ENCODE measurements around the gene ZNF587. TPM values are rescaled to one million over a fixed set of nuclear protein-coding genes. Genes with fewer than 3 reads are reported as not detected.
"Not testable (repeated sequence)": the region's sequence is repeated elsewhere in the genome, so short reads cannot be mapped to it uniquely, and the experiment has no call there.

ZNF587 gene
- total RNA-seq, 2 donors from 2014 or later, result 18.3 to 29.7 TPM

- no peak overlapping the region for H3K4me3 ChIP-seq
- no peak for ATAC-seq (ENCODE audit: insufficient number of reproducible peaks, low FRiP score, low read depth)
These were observed 42.1 kb upstream of the ZNF587 start for GRCh38 chr19:57807541-57807940.

DNA sequence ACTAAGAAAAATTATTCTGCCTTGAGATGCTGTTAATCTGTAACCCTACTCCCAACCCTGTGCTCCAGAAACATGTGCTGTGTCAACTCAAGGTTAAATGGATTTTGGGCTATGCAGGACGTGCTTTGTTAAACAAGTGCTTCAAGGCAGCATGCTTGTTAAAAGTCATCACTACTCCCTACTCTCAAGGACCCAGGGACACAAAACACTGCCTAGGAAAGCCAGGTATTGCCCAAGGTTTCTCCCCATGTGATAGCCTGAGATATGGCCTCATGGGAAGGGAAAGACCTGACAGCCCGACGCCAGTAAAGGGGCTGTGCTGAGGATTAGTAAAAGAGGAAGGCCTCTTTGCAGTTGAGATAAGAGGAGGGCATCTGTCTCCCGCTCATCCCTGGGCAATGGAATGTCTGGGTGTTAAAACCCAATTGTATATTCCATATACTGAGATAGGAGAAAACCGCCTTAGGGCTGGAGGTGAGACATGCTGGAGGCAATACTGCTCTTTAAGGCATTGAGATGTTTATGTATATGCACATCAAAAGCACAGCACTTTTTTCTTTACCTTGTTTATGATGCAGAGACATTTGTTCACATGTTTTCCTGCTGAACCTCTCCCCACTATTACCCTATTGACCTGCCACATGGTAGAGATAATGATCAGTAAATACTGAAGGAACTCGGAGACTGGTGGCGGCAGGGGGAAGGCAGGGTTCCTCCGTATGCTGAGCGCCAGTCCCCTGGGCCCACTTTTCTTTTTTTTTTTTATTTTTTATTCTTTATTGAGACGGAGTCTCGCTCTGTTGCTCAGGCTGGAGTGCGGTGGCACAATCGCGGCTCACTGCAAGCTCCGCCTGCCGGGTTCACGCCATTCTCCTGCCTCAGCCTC lies 39.0 kb upstream of the ZNF587 start:
- DNase-seq (ENCODE audit: low spot score); H3K9me3 ChIP-seq; H3K27me3 ChIP-seq (replicated peaks; ENCODE audit: insufficient read depth); H3K4me3 ChIP-seq; ATAC-seq (ENCODE audit: insufficient number of reproducible peaks, low FRiP score, low read depth); H3K27ac ChIP-seq: not testable (repeated sequence)
- peaks cover 14% of the 10 kb centered on the region for H3K36me3 ChIP-seq
- H3K4me1 ChIP-seq (ENCODE audit: control insufficient read depth in 1 of 2, low read depth in 2 of 2), result peaks cover 8 to 26% of the 10 kb centered on the region in 2 donors

More at GRCh38 chr19:57807541-57807940, 42.1 kb upstream of the ZNF587 start:
- Histone ChIP-seq H3K4me1 (ENCODE audit: control insufficient read depth in 1 of 2, low read depth in 2 of 2) (peaks cover 8 to 19% of the 10 kb centered on the region in 2 donors), H3K9me3 (no peaks in the 10 kb centered on the region), H3K27me3 (replicated peaks; ENCODE audit: insufficient read depth) (no peaks in the 10 kb centered on the region), H3K27ac (no peak overlapping the region), H3K36me3 (peaks cover 14% of the 10 kb centered on the region)
- no peak for DNase-seq (ENCODE audit: low spot score)
- no peak for TF ChIP-seq CTCF (IDR thresholded peaks at IDR 0.05)

GRCh38 chr19:57812226-57812625 lies 37.4 kb upstream of the ZNF587 start:
- Histone ChIP-seq H3K36me3 (peaks cover 14% of the 10 kb centered on the region), H3K9me3 (no peaks in the 10 kb centered on the region), H3K27ac (no peak overlapping the region), H3K4me1 (ENCODE audit: control insufficient read depth in 1 of 2, low read depth in 2 of 2) (peaks cover 7 to 26% of the 10 kb centered on the region in 2 donors), H3K27me3 (replicated peaks; ENCODE audit: insufficient read depth) (no peaks in the 10 kb centered on the region), H3K4me3 (no peak overlapping the region)
- DNase-seq (ENCODE audit: low spot score) (no peak), ATAC-seq (ENCODE audit: insufficient number of reproducible peaks, low FRiP score, low read depth) (no peak)
- TF ChIP-seq CTCF (IDR thresholded peaks at IDR 0.05), result no peak

- DNase-seq (ENCODE audit: low spot score); ATAC-seq (ENCODE audit: insufficient number of reproducible peaks, low FRiP score, low read depth); H3K9me3 ChIP-seq; H3K36me3 ChIP-seq; H3K27ac ChIP-seq; H3K27me3 ChIP-seq (replicated peaks; ENCODE audit: insufficient read depth): not testable (repeated sequence)
- Histone ChIP-seq H3K4me3 (peak overlapping the region; percentile 88), H3K4me1 (ENCODE audit: control insufficient read depth in 1 of 2, low read depth in 2 of 2) (peaks cover 7 to 26% of the 10 kb centered on the region in 2 donors)
These were observed 36.5 kb upstream of the ZNF587 start for GRCh38 chr19:57812975-57813820.

- Histone ChIP-seq H3K4me1 (ENCODE audit: control insufficient read depth in 1 of 2, low read depth in 2 of 2) (peaks cover 7 to 26% of the 10 kb centered on the region in 2 donors), H3K9me3 (no peaks in the 10 kb centered on the region), H3K27me3 (replicated peaks; ENCODE audit: insufficient read depth) (no peaks in the 10 kb centered on the region), H3K27ac (peak overlapping the region in 1 of 2 donors; percentile 72), H3K36me3 (peaks cover 3% of the 10 kb centered on the region), H3K4me3 (peak overlapping the region; percentile 88)
- DNase-seq (ENCODE audit: low spot score), result no peak
- ATAC-seq (ENCODE audit: insufficient number of reproducible peaks, low FRiP score, low read depth), result no peak
- no peak for TF ChIP-seq CTCF (IDR thresholded peaks at IDR 0.05)
These were observed 35.6 kb upstream of the ZNF587 start for GRCh38 chr19:57813919-57814504.

Measured in thoracic aorta (tissue), 2 donors.